ENCODE measurements around the gene ZNF592. TPM values are rescaled to one million over a fixed set of nuclear protein-coding genes. Genes with fewer than 3 reads are reported as not detected.

The ZNF592 gene
- polyA plus RNA-seq, 1 donor (not counting 4 experiments of a cell fraction or from before 2014, with no cell fraction given): 4.1 TPM

DNA sequence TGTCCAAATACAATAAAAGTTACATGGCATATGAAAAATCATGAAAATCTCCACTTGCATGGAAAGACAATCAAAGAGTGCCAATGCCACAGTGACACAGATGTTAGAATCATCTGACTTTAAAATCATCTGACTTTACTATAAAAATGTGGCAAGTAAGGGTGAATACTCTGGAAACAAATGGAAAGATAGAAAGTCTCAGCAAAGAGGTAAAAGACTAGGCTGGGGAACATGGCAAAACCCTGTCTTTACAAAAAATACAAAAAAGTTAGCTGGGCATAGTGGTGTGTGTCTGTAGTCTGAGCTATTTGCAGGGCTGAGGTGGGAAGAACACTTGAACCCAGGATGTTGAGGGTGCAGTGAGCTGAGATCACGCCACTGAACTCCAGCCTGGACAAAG, 97.9 kb downstream of the ZNF592 start:
- DNase-seq (ENCODE audit: low read depth, low spot score) (no peak), FAIRE-seq (no peak)
- H3K9ac ChIP-seq (ENCODE audit: control insufficient read depth, extremely low read depth, insufficient read depth, low read length): no peak overlapping the region
- H3K4me2 ChIP-seq (ENCODE audit: control insufficient read depth, extremely low read depth, insufficient read depth, low read depth, low read length): no peak overlapping the region
- H4K20me1 ChIP-seq (ENCODE audit: control insufficient read depth, extremely low read depth, insufficient read depth, low read length): no peaks in the 10 kb centered on the region
- no peak overlapping the region for H2AFZ ChIP-seq (ENCODE audit: control insufficient read depth, low read length)
- no peaks in the 10 kb centered on the region for H3K9me1 ChIP-seq (ENCODE audit: control insufficient read depth, extremely low read depth, insufficient read depth, low read length)
- H3K36me3 ChIP-seq (ENCODE audit: control insufficient read depth in 2 of 2, extremely low read depth in 1 of 2, insufficient read depth in 2 of 2, low read length in 2 of 2): no peaks in the 10 kb centered on the region
- H3K9me3 ChIP-seq (ENCODE audit: control insufficient read depth, low read depth, low read length): no peaks in the 10 kb centered on the region
- dilution Hi-C loops (cut with MboI; ENCODE audit: extremely low pct_ligation_motif_present, low sequenced_read_pairs): no loop called here
- no peaks in the 10 kb centered on the region for H3K79me2 ChIP-seq (ENCODE audit: control insufficient read depth, insufficient read depth, low read length)
- H3K4me3 ChIP-seq (ENCODE audit: control insufficient read depth in 2 of 3, extremely low read depth in 1 of 3, insufficient read depth in 2 of 3, low read depth in 1 of 3, low read length in 3 of 3): no peak overlapping the region
- TF ChIP-seq, protein P1, sequence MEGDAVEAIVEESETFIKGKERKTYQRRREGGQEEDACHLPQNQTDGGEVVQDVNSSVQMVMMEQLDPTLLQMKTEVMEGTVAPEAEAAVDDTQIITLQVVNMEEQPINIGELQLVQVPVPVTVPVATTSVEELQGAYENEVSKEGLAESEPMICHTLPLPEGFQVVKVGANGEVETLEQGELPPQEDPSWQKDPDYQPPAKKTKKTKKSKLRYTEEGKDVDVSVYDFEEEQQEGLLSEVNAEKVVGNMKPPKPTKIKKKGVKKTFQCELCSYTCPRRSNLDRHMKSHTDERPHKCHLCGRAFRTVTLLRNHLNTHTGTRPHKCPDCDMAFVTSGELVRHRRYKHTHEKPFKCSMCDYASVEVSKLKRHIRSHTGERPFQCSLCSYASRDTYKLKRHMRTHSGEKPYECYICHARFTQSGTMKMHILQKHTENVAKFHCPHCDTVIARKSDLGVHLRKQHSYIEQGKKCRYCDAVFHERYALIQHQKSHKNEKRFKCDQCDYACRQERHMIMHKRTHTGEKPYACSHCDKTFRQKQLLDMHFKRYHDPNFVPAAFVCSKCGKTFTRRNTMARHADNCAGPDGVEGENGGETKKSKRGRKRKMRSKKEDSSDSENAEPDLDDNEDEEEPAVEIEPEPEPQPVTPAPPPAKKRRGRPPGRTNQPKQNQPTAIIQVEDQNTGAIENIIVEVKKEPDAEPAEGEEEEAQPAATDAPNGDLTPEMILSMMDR (optimal IDR thresholded peaks at IDR 0.05 in 1 of 3, IDR thresholded peaks at IDR 0.05 in 1 of 3, conservative IDR thresholded peaks at IDR 0.05 in 1 of 3; ENCODE audit: extremely low read depth in 1 of 3, insufficient read depth in 2 of 3, low read length in 3 of 3): no peak
- TF ChIP-seq EZH2 (IDR thresholded peaks at IDR 0.05; ENCODE audit: low read length): no peak
- H3K4me1 ChIP-seq (ENCODE audit: control insufficient read depth, extremely low read depth, insufficient read depth, low read length): no peaks in the 10 kb centered on the region
- H3K27ac ChIP-seq (ENCODE audit: control insufficient read depth, insufficient read depth, low read length): no peak overlapping the region
- H3K27me3 ChIP-seq (ENCODE audit: control insufficient read depth, extremely low read depth, insufficient read depth, low read length): no peaks in the 10 kb centered on the region

DNA sequence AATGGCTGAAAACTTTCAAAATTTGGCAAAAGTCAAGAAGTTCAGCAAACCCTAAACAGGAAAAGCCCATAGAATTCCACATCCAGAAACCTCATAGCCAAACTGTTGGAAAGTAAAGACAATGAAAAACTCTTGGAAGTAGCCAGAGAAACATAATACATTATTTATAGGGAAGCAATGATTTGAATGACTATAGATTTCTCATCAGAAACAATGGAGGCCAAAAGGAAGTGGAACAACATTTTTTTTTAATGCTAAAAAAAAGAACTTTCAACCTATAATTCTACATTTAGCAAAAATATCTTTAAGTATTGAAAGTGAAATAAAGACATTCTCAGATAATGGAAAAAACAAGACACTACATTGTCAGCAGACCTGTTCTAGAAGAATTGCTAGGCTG, 99.0 kb downstream of the ZNF592 start:
- FAIRE-seq: no peak
- Histone ChIP-seq H3K36me3 (ENCODE audit: control insufficient read depth in 2 of 2, extremely low read depth in 1 of 2, insufficient read depth in 2 of 2, low read length in 2 of 2) (no peaks in the 10 kb centered on the region), H2AFZ (ENCODE audit: control insufficient read depth, low read length) (no peak overlapping the region), H3K9me3 (ENCODE audit: control insufficient read depth, low read depth, low read length) (no peaks in the 10 kb centered on the region), H3K9me1 (ENCODE audit: control insufficient read depth, extremely low read depth, insufficient read depth, low read length) (no peaks in the 10 kb centered on the region), H3K27me3 (ENCODE audit: control insufficient read depth, extremely low read depth, insufficient read depth, low read length) (no peaks in the 10 kb centered on the region), H3K9ac (ENCODE audit: control insufficient read depth, extremely low read depth, insufficient read depth, low read length) (no peak overlapping the region), H3K27ac (ENCODE audit: control insufficient read depth, insufficient read depth, low read length) (no peak overlapping the region), H3K4me3 (ENCODE audit: control insufficient read depth in 2 of 3, extremely low read depth in 1 of 3, insufficient read depth in 2 of 3, low read depth in 1 of 3, low read length in 3 of 3) (no peak overlapping the region), H3K4me2 (ENCODE audit: control insufficient read depth, extremely low read depth, insufficient read depth, low read depth, low read length) (no peak overlapping the region), H3K4me1 (ENCODE audit: control insufficient read depth, extremely low read depth, insufficient read depth, low read length) (no peaks in the 10 kb centered on the region), H4K20me1 (ENCODE audit: control insufficient read depth, extremely low read depth, insufficient read depth, low read length) (no peaks in the 10 kb centered on the region), H3K79me2 (ENCODE audit: control insufficient read depth, insufficient read depth, low read length) (no peaks in the 10 kb centered on the region)
- no peak for DNase-seq (ENCODE audit: low read depth, low spot score)
- dilution Hi-C loops (cut with MboI; ENCODE audit: extremely low pct_ligation_motif_present, low sequenced_read_pairs): no loop called here
- no peak for TF ChIP-seq EZH2 (IDR thresholded peaks at IDR 0.05; ENCODE audit: low read length)
- TF ChIP-seq, protein P1 (optimal IDR thresholded peaks at IDR 0.05 in 1 of 3, IDR thresholded peaks at IDR 0.05 in 1 of 3, conservative IDR thresholded peaks at IDR 0.05 in 1 of 3; ENCODE audit: extremely low read depth in 1 of 3, insufficient read depth in 2 of 3, low read length in 3 of 3): no peak

Measured in keratinocyte (primary cell).